Head of caudate nucleus (tissue), 42 donors: ENCODE data around the gene MAGEA3.
"Not testable (repeated sequence)": the region's sequence is repeated elsewhere in the genome, so short reads cannot be mapped to it uniquely, and the experiment has no call there.

Experiments
- DNase-seq, 42 donors: peaks; one replicate each; pipeline versions ENCODE4 v3.0.0 to v3.0.0-alpha.2; 2020 to 2021; ENCODE audit warnings: mixed read lengths in 7 of 42
- intact Hi-C: fragments of 100-400 bp; cut with DNase I; formaldehyde crosslinking; loops from one replicate; pipeline ENCODE4 v1.15.0; 2022

MAGEA3 gene

GRCh38 chrX:152734143-152734858 is 35.7 kb downstream of the MAGEA3 start:
- intact Hi-C loops, DNase-seq: not testable (repeated sequence)

GRCh38 chrX:152735101-152735500 is 36.5 kb downstream of the MAGEA3 start:
- peak in 1 of 42 donors; percentile 6 for DNase-seq
- intact Hi-C loops: no loop called here

- DNase-seq: peak in 2 of 42 donors; percentile 7 to 14
- intact Hi-C loops: no loop called here
Observed at GRCh38 chrX:152735860-152736511, 37.4 kb downstream of the MAGEA3 start.

- DNase-seq: peak in 1 of 42 donors; percentile 8
- intact Hi-C loops: not testable (repeated sequence)
Observed at GRCh38 chrX:152736528-152736927, 37.9 kb downstream of the MAGEA3 start.

GRCh38 chrX:152738560-152738959 is 40.0 kb downstream of the MAGEA3 start:
- intact Hi-C loops: no loop called here

More at GRCh38 chrX:152738560-152738959, 40.0 kb downstream of the MAGEA3 start:
- DNase-seq: no peak
